SIG-M5 (cell line): Measurements from ENCODE around the gene PROM1.

Experiments
- DNase-seq: peaks from one replicate; lab custom pipeline; 2025; lab: John Stamatoyannopoulos, UW

The PROM1 gene

DNA sequence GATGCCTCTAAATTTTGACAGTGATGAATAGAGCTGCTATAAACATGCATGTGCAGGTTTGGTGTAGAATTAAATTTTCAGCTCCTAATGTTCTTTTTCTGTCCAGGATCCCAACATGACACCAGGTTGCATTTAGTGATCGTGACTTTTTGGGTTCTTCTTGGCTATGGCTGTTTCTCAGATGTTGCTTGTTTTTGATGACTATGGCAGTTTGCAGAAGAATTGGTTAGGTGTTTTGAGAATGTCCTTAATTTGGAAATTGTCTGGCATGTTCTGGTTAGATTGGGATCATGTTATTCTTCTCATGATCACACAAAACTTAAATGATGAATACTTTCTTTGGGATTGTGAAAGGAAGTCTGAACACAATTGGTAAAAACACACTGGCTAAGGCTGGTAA lies 141.5 kb downstream of the PROM1 start:
- no peak for DNase-seq

DNA sequence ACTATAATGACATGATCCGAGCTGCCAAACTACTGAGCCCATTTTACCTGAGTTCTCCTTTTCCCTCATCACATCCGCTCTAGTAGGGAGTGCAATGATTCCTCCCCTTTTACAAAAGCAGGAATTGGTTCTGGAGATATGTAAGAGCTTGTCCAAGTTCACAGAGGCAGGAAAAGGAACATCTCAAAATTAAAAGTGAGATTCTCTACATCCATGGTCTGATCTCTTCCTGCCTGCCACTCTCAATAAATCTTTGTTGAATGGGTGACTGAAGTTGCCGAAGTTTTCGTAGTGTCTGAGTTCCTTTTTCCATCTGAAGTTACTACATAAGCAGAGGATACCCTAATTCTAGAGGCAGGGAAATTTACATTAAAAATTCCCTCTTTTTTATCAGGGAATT lies 145.2 kb downstream of the PROM1 start, which contains the start of gene FGFBP1:
TSS of gene FGFBP1 (minus strand) at position 101 of the 400 bp plus-strand sequence. CDS start 2,108 bp downstream, outside the sequence.
- no peak for DNase-seq

GRCh38 chr4:15938182-15938581 lies 145.6 kb downstream of the PROM1 start:
- DNase-seq = no peak

- DNase-seq = no peak
Measured at GRCh38 chr4:15936495-15936894, 147.3 kb downstream of the PROM1 start.

- DNase-seq = no peak
Measured at GRCh38 chr4:15935504-15936402, 148.1 kb downstream of the PROM1 start.

DNA sequence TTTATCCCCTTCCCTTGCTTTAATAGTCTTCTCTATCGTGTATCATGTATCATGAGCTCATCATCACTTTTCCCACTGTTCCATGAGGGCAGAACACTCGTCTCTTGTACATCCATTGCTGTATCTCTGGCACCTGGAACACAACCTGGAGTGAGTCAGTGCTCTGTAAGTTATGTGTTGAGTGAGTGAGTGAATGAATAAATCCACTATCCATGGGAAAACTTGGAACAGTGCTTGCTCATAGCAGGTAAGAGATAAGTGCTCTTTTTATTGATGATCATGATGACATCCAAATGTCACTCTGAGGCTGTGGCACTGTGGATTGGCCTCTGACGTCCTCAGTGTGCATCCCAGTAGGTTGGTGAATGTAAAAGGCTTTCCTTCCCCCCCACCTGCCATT lies 149.6 kb downstream of the PROM1 start:
- no peak for DNase-seq

- no peak for DNase-seq
Measured at GRCh38 chr4:15931451-15932210, 152.2 kb downstream of the PROM1 start.

GRCh38 chr4:15930314-15930713 lies 153.5 kb downstream of the PROM1 start:
- no peak for DNase-seq

DNA sequence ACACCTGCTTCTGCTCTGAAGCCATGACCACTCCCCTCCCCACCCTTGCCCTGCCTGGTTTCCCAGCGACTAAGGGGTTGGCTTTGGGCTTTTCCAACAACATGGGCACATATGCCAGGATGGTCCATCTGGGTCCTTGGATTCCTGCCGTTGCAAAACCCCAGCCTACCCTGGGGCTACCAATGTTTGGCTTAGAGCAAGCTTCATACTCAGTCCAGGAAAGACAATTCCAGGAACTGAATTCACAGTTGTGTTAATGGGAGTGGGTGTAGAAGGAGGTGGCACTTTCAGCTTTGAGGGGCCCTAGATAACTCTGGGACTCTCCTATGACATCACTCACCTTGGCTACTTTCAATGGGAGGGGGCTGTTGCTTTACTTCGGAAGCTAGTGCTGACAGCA lies 154.3 kb downstream of the PROM1 start:
- DNase-seq = no peak

GRCh38 chr4:15928883-15929282 lies 154.9 kb downstream of the PROM1 start:
- DNase-seq = no peak

DNA sequence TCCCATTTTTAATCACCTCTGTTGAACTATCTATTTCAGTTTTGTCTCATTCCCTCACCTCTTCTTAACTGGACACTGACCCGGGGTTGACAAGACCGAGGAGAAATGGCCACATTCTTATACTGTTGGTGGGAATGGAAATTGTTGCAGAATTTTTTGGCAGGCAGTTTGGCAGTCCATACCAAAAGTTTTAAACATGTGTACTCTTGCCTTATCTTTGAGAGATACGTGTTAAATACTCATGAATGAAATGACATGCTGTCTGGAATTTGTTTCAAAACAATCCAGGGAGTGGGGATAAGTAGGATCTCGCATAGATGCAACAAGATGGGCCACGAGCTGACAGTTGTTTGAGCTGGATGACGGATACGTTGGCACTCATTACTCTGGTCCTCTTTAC lies 157.3 kb downstream of the PROM1 start:
- no peak for DNase-seq

GRCh38 chr4:15925830-15926229 lies 158.0 kb downstream of the PROM1 start:
- DNase-seq = no peak

DNA sequence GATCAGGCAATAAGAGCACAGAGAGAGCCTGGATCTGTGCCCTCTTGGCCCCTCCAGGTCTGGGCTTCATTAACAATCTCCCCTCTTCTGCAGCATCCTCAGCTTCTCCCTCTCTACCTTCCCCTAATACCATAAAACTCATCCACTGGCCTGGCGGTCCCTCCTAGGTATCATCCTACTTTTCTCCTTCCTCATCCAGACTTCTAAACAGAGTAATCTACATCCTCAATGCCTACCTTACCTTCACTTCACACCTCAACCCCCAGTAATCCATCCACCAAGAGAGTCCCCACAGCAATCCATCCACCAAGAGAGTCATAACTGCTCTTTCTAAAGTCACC lies 162.3 kb downstream of the PROM1 start:
- DNase-seq = no peak

DNA sequence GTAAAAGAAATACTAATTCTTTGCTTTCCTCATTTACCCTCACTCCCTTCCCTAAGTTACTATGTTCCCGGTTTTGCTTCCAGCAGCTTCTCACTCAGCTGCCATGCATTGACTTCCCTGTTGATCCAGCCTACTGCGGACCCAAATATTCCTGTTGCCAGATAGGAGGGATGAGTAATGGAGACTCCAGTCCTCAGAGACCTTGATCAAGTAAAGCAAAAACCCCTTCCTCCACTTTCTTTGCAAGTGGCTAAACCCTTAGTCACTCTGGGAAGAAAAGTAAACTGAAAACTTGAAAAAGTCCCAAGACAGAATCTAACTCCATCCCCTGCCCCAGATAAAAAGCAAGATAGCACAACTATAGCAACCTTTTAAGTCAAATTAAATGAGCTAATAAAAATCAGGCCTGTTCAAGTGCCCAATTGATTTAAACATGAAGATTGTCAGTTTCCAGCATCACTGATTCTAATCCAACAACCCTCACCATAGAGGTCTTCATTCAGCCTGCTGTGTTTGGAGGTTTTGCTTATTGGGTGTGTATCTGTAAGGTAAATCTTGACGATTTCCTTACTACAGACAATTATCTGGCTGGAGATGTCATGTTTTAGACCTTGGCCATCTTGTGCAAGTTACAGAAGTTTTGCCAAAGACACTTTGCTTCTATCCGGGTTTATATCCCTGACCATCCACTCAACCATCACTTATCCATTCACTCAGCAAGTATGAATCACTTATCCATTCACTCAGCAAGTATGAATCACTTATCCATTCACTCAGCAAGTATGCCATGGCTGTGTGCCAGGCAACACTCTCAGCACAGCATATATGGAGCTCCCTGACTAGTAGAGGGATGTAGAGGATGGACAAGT lies 162.9 kb downstream of the PROM1 start:
- DNase-seq = no peak

- no peak for DNase-seq
Measured at GRCh38 chr4:15918484-15919129, 165.2 kb downstream of the PROM1 start.
